H1 (cell line): Measurements from ENCODE around the gene IL1RL1. TPM values are rescaled to one million over a fixed set of nuclear protein-coding genes. Genes with fewer than 3 reads are reported as not detected.

Source experiments
- EP300 ChIP-seq, 2 experiments: IDR thresholded peaks; 1 replicate in 1 of 2; 2 replicates in 1 of 2; pipeline ENCODE4 v1.6.1; 2011 to 2012; ENCODE audit warnings: low read depth in 2 of 2, low read length in 2 of 2, mild to moderate bottlenecking in 2 of 2, borderline replicate concordance in 1 of 2, inconsistent platforms in 1 of 2, moderate library complexity in 1 of 2
- polyA plus RNA-seq, 7 experiments: library from polyadenylated mRNA; depleted of rRNA in 3 of 7; stranded (reverse) in 5 of 7; unstranded in 2 of 7; fragments of >200 nt in 5 of 7; fragments of 200-250 nt in 2 of 7; gene quantifications; 1 replicate in 5 of 7; 2 replicates in 1 of 7; 4 replicates in 1 of 7; pipeline versions ENCODE4 v1.2.1 to v1.2.3, GENCODE V29; 2011 to 2013; ENCODE audit warnings: missing spikeins in 2 of 7, mixed read lengths in 2 of 7
- total RNA-seq: library from RNA; stranded (reverse); fragmentation: NEBNext Ultra II Directional; extraction: Animal tissue kit (Norgen Biotek cat#: 25700); gene quantifications from 2 replicates; pipeline ENCODE4 v1.2.1, GENCODE V29; 2021
- TF ChIP-seq, protein P1 (sequence below): fragments of 300-600 bp; sonication (generic); IDR thresholded peaks from 2 replicates; pipeline ENCODE4 v1.7.1; 2012; ENCODE audit warnings: low read length, moderate library complexity, mild to moderate bottlenecking, inconsistent platforms; ENCODE audit not compliant: insufficient replicate concordance

IL1RL1 gene
- total and polyA plus RNA-seq, 2 of the 8 experiments (the other 6 are each of a cell fraction or from before 2014, with no cell fraction given), result not detected

- TF ChIP-seq, protein P1, sequence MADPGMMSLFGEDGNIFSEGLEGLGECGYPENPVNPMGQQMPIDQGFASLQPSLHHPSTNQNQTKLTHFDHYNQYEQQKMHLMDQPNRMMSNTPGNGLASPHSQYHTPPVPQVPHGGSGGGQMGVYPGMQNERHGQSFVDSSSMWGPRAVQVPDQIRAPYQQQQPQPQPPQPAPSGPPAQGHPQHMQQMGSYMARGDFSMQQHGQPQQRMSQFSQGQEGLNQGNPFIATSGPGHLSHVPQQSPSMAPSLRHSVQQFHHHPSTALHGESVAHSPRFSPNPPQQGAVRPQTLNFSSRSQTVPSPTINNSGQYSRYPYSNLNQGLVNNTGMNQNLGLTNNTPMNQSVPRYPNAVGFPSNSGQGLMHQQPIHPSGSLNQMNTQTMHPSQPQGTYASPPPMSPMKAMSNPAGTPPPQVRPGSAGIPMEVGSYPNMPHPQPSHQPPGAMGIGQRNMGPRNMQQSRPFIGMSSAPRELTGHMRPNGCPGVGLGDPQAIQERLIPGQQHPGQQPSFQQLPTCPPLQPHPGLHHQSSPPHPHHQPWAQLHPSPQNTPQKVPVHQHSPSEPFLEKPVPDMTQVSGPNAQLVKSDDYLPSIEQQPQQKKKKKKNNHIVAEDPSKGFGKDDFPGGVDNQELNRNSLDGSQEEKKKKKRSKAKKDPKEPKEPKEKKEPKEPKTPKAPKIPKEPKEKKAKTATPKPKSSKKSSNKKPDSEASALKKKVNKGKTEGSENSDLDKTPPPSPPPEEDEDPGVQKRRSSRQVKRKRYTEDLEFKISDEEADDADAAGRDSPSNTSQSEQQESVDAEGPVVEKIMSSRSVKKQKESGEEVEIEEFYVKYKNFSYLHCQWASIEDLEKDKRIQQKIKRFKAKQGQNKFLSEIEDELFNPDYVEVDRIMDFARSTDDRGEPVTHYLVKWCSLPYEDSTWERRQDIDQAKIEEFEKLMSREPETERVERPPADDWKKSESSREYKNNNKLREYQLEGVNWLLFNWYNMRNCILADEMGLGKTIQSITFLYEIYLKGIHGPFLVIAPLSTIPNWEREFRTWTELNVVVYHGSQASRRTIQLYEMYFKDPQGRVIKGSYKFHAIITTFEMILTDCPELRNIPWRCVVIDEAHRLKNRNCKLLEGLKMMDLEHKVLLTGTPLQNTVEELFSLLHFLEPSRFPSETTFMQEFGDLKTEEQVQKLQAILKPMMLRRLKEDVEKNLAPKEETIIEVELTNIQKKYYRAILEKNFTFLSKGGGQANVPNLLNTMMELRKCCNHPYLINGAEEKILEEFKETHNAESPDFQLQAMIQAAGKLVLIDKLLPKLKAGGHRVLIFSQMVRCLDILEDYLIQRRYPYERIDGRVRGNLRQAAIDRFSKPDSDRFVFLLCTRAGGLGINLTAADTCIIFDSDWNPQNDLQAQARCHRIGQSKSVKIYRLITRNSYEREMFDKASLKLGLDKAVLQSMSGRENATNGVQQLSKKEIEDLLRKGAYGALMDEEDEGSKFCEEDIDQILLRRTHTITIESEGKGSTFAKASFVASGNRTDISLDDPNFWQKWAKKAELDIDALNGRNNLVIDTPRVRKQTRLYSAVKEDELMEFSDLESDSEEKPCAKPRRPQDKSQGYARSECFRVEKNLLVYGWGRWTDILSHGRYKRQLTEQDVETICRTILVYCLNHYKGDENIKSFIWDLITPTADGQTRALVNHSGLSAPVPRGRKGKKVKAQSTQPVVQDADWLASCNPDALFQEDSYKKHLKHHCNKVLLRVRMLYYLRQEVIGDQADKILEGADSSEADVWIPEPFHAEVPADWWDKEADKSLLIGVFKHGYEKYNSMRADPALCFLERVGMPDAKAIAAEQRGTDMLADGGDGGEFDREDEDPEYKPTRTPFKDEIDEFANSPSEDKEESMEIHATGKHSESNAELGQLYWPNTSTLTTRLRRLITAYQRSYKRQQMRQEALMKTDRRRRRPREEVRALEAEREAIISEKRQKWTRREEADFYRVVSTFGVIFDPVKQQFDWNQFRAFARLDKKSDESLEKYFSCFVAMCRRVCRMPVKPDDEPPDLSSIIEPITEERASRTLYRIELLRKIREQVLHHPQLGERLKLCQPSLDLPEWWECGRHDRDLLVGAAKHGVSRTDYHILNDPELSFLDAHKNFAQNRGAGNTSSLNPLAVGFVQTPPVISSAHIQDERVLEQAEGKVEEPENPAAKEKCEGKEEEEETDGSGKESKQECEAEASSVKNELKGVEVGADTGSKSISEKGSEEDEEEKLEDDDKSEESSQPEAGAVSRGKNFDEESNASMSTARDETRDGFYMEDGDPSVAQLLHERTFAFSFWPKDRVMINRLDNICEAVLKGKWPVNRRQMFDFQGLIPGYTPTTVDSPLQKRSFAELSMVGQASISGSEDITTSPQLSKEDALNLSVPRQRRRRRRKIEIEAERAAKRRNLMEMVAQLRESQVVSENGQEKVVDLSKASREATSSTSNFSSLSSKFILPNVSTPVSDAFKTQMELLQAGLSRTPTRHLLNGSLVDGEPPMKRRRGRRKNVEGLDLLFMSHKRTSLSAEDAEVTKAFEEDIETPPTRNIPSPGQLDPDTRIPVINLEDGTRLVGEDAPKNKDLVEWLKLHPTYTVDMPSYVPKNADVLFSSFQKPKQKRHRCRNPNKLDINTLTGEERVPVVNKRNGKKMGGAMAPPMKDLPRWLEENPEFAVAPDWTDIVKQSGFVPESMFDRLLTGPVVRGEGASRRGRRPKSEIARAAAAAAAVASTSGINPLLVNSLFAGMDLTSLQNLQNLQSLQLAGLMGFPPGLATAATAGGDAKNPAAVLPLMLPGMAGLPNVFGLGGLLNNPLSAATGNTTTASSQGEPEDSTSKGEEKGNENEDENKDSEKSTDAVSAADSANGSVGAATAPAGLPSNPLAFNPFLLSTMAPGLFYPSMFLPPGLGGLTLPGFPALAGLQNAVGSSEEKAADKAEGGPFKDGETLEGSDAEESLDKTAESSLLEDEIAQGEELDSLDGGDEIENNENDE, result no peak
- no peak for TF ChIP-seq EP300 (IDR thresholded peaks at IDR 0.05; ENCODE audit: borderline replicate concordance in 1 of 2, low read depth in 2 of 2, low read length in 2 of 2)
- TF ChIP-seq, all 59 proteins: peak for 0
Observed at GRCh38 chr2:102286041-102286440, 25.3 kb upstream of the IL1RL1 start (continued).
